Measurements from ENCODE around the gene STAP1.

- TF ChIP-seq GATA1 (IDR thresholded peaks at IDR 0.05; ENCODE audit: low read depth, low read length) = no peak
- no peak for TF ChIP-seq POLR2A (IDR thresholded peaks at IDR 0.05; ENCODE audit: low read length)
Measured at GRCh38 chr4:67615119-67615518, 56.6 kb downstream of the STAP1 start.

Measured in erythroblast (primary cell).